Measurements from ENCODE around the gene GP1BB.
"Not testable (repeated sequence)": the region's sequence is repeated elsewhere in the genome, so short reads cannot be mapped to it uniquely, and the experiment has no call there.

Gene GP1BB

DNA sequence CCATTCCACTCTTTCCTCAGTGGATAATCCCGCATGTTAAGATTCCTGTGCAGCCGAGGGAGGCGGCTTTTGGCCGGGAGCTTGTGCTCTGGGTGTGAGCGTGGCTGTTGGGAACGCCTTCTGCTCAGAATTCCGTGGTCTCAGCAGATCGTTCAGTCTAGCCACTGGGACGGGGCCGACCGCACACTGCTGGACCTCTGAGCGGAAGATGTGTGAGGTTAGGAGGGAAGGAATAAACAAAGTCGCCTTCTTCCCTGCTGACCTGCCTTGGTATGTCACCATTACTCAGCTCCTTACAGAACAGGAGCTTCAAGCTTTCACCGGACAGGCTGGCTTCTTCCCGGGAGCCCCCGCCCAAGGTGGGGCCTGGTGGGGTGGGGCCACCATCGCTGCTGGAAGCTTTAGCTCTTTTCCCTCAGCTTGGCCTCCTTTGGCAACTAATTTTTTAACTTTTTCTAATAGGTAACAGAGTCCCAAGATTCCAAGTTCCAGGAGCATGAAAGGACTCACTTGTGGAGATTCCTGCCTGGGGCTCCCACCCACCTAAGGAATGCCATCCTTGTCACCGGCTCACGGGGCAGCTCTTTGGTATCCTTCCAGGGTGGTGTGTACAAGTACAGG lies 31.5 kb upstream of the GP1BB start:
- Mint-ChIP-seq H3K4me3 (peak overlapping the region; percentile 53 to 62 (median 56)), H3K4me1 (peaks cover 10% of the 10 kb centered on the region), H3K9me3 (no peaks in the 10 kb centered on the region), H3K36me3 (ENCODE audit: low read depth) (no peaks in the 10 kb centered on the region), H3K27ac (peak overlapping the region; percentile 1 to 73 (median 59)), H3K27me3 (ENCODE audit: low read depth) (peaks cover 22% of the 10 kb centered on the region)
- TF ChIP-seq, protein P1, sequence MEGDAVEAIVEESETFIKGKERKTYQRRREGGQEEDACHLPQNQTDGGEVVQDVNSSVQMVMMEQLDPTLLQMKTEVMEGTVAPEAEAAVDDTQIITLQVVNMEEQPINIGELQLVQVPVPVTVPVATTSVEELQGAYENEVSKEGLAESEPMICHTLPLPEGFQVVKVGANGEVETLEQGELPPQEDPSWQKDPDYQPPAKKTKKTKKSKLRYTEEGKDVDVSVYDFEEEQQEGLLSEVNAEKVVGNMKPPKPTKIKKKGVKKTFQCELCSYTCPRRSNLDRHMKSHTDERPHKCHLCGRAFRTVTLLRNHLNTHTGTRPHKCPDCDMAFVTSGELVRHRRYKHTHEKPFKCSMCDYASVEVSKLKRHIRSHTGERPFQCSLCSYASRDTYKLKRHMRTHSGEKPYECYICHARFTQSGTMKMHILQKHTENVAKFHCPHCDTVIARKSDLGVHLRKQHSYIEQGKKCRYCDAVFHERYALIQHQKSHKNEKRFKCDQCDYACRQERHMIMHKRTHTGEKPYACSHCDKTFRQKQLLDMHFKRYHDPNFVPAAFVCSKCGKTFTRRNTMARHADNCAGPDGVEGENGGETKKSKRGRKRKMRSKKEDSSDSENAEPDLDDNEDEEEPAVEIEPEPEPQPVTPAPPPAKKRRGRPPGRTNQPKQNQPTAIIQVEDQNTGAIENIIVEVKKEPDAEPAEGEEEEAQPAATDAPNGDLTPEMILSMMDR (IDR thresholded peaks at IDR 0.05; ENCODE audit: unreplicated experiment in 3 of 3), result no peak

DNA sequence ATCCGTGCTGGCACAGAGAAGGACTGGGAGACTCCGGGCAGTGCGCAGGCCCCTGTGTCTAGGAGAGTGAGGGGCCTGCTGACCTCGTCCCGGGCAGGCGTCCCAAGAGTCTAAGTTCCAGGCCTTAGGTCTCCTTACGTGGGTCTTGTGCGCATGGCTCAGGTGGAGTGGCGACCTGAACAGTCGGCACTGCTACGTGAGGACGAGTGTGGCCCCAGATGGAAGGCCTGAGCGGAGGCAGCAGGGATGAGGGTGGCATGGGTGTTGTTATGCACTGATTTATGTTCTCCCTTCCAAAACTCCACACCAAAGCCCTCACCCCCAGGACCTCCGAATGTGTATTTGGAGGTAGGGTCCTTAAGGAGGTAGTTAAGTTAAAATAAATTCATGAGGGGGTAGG lies 29.8 kb upstream of the GP1BB start:
- H3K4me1 Mint-ChIP-seq, result peaks cover 10% of the 10 kb centered on the region
- TF ChIP-seq, protein P1 (IDR thresholded peaks at IDR 0.05; ENCODE audit: unreplicated experiment in 3 of 3), result no peak

DNA sequence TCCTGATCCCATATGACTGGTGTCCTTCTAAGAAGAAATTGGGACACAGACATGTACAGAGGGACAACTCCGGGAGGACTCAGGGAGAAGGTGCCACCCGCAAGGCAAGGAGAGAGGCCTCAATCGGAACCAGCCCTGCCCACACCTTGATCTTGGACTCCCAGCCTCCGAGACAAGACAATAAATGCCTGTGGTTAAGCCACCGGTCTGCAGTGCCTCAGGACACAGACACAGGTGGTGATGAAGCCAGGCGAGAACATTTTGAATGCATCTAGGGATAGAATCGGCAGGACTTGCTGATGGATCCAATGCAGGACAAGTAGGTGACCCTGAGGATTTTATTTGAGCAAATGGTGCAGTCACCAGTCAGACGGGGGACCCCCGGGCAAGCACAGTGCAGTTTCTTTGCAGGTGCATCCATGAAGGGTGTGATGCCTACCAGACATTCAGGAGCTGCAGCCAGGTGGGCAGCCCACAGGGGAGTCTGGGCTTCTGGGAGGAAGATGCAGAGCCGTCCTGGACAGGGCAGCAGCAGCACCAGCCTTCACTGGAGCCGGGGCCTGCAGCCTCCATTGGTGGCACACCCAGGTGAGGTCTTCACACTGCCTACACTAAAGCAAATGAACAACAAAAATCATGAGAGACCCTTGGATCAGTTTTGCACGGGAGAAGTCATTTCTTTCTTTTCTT lies 29.2 kb upstream of the GP1BB start:
- TF ChIP-seq, protein P1 (IDR thresholded peaks at IDR 0.05; ENCODE audit: unreplicated experiment in 3 of 3), result no peak
- Mint-ChIP-seq H3K4me3 (no peak overlapping the region), H3K4me1 (peaks cover 10% of the 10 kb centered on the region), H3K27ac (no peak overlapping the region), H3K27me3 (ENCODE audit: low read depth) (peaks cover 21% of the 10 kb centered on the region), H3K9me3 (no peaks in the 10 kb centered on the region), H3K36me3 (ENCODE audit: low read depth) (no peaks in the 10 kb centered on the region)

More for the DNA sequence above, 29.8 kb upstream of the GP1BB start:
- Mint-ChIP-seq H3K36me3 (ENCODE audit: low read depth) (no peaks in the 10 kb centered on the region), H3K9me3 (no peaks in the 10 kb centered on the region), H3K27me3 (ENCODE audit: low read depth) (peaks cover 21% of the 10 kb centered on the region), H3K27ac (no peak overlapping the region), H3K4me3 (no peak overlapping the region)

DNA sequence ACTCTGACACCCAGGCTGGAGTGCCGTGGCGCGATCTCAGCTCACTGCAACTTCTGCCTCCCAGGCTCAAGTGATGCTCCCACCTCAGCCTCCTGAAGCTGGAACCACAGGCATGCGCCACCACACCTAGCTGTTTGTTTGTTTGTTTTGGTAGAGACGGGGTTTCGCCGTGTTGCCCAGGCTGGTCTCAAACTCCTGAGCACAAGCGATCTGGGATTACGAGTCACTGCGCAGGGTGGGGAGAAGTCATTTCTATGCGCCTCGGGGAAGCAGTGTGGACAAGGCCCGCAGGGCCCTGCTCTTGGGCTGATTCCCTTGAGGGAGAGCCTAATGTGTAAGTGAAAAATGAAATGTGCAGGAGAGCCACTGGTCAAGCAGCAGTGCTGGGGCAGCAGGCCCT lies 28.6 kb upstream of the GP1BB start:
- Mint-ChIP-seq H3K27me3 (ENCODE audit: low read depth) (peaks cover 21% of the 10 kb centered on the region), H3K4me3 (no peak overlapping the region), H3K4me1 (peaks cover 10% of the 10 kb centered on the region), H3K36me3 (ENCODE audit: low read depth) (no peaks in the 10 kb centered on the region), H3K27ac (no peak overlapping the region), H3K9me3 (no peaks in the 10 kb centered on the region)
- TF ChIP-seq, protein P1 (IDR thresholded peaks at IDR 0.05; ENCODE audit: unreplicated experiment in 3 of 3), result no peak

DNA sequence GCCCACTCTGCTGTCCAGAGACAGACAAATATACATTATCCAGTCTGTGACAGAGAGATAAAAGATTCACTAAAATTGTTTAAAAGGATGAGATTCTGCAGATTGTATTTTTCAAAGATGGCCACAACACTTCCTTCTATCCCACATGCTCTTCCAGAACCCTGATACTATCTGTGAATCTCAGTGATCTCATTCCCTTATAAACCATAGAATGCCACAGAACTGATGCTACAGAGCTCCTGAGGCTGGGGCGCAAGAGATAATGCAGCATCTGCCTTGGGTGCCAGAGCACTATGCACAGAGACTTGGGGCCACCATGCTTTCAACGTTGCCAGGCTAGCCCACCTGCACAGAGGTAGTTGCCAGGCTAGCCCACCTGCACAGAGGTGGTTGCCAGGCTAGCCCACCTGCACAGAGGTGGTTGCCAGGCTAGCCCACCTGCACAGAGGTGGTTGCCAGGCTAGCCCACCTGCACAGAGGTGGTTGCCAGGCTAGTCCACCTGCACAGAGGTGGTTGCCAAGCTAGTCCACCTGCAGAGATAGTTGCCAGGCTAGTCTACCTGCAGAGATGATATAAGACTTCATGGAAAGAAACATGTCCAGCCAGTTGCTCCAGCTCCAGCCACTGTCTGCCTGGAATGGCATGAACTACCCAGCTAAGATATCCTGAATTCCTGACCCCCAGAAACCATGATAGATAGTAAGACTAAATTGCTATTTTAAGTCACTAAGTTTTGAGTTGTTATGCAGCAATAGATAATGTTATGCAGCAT lies 26.6 kb upstream of the GP1BB start:
- peaks cover 35% of the 10 kb centered on the region for H3K27me3 Mint-ChIP-seq (ENCODE audit: low read depth)
- no peak overlapping the region for H3K4me3 Mint-ChIP-seq
- H3K4me1 Mint-ChIP-seq, result peaks cover 1% of the 10 kb centered on the region
- H3K36me3 Mint-ChIP-seq (ENCODE audit: low read depth), result no peaks in the 10 kb centered on the region
- no peak overlapping the region for H3K27ac Mint-ChIP-seq
- no peaks in the 10 kb centered on the region for H3K9me3 Mint-ChIP-seq
- TF ChIP-seq, protein P1 (IDR thresholded peaks at IDR 0.05; ENCODE audit: unreplicated experiment in 3 of 3), result no peak

DNA sequence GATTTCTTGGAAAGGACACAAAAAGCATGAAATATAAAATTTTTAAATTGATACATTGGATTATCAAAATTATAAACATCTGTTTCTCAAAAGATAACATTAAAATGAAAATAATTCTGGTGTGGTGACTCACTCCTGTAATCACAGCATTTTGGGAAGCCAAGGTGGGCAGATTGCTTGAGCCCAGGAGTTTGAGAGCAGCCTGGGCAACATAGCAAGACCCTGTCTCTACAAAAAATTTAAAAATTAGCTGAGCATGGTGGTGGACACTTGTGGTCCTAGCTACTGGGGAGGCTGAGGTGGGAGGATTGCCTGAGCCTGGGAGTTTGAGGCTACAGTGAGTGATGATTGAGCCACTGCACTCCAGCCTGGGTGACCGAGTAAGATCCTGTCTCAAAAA lies 25.5 kb upstream of the GP1BB start:
- H3K36me3 Mint-ChIP-seq (ENCODE audit: low read depth); H3K4me1 Mint-ChIP-seq; H3K27ac Mint-ChIP-seq; H3K4me3 Mint-ChIP-seq; H3K9me3 Mint-ChIP-seq: not testable (repeated sequence)
- H3K27me3 Mint-ChIP-seq (ENCODE audit: low read depth), result peaks cover 39% of the 10 kb centered on the region

Measured in nephron (organoid).